Motor neuron (in vitro differentiated cells): ENCODE results near the gene ZNF248. TPM values are rescaled to one million over a fixed set of nuclear protein-coding genes. Genes with fewer than 3 reads are reported as not detected.
A peak's percentile ranks its signal among the peaks of the same experiment; 100 is the strongest.

ENCODE experiments used
- ATAC-seq, 8 experiments: fragments of 200-7000 bp; cut with Tn5 transposase; replicated peaks in 6 of 8; 2 replicates each; pipeline ENCODE4 v1.8.0; 2021; ENCODE audit warnings: mild to moderate bottlenecking in 8 of 8, moderate library complexity in 8 of 8
- H3K27ac ChIP-seq, 2 donors: fragments of 250-450 bp; sonication (Bioruptor Pico); 2 replicates each; pipeline ENCODE4 v1.9.0; 2021; ENCODE audit warnings: antibody characterized with exemption in 2 of 2, mild to moderate bottlenecking in 2 of 2, moderate library complexity in 1 of 2
- H3K4me1 ChIP-seq, 2 donors: fragments of 250-450 bp; sonication (Bioruptor Pico); replicated peaks in 1 of 2; 2 replicates each; pipeline ENCODE4 v1.6.1; 2021; ENCODE audit warnings: antibody characterized with exemption in 2 of 2, mild to moderate bottlenecking in 2 of 2, moderate library complexity in 1 of 2
- H3K4me3 ChIP-seq, 5 donors: fragments of 250-450 bp; sonication (Bioruptor Pico); 2 replicates each; pipeline ENCODE4 v1.9.0; 2021; ENCODE audit warnings: antibody characterized with exemption in 5 of 5, mild to moderate bottlenecking in 5 of 5, moderate library complexity in 4 of 5
- WGBS, 10 experiments: fragments of 450-650 bp; shearing (Covaris generic); methylation state at CpG; one replicate each; pipeline ENCODE4 v1.0.0; 2022; 5-methylcytosine and 5-hydroxymethylcytosine counted together
- in situ Hi-C, 9 experiments: fragments of 400-800 bp; cut with MboI; loops; one replicate each; pipeline ENCODE4 v1.15.0; 2021; ENCODE audit warnings: low sequenced_read_pairs in 9 of 9, low pct_unique_long_range_greater_than_20kb in 2 of 9; ENCODE audit not compliant: unreplicated experiment in 9 of 9
- total RNA-seq, 8 experiments: library from RNA; unstranded; fragments of 300-600 nt; gene quantifications; 2 replicates each; pipeline versions ENCODE4 v1.2.3 to v1.2.4, GENCODE V29; 2022

ZNF248 gene
- 10 to 100 TPM in 7 of 8 experiments, 1 to 10 TPM in 1; 7.4 to 40.1 (median 19.8) TPM for total RNA-seq

DNA sequence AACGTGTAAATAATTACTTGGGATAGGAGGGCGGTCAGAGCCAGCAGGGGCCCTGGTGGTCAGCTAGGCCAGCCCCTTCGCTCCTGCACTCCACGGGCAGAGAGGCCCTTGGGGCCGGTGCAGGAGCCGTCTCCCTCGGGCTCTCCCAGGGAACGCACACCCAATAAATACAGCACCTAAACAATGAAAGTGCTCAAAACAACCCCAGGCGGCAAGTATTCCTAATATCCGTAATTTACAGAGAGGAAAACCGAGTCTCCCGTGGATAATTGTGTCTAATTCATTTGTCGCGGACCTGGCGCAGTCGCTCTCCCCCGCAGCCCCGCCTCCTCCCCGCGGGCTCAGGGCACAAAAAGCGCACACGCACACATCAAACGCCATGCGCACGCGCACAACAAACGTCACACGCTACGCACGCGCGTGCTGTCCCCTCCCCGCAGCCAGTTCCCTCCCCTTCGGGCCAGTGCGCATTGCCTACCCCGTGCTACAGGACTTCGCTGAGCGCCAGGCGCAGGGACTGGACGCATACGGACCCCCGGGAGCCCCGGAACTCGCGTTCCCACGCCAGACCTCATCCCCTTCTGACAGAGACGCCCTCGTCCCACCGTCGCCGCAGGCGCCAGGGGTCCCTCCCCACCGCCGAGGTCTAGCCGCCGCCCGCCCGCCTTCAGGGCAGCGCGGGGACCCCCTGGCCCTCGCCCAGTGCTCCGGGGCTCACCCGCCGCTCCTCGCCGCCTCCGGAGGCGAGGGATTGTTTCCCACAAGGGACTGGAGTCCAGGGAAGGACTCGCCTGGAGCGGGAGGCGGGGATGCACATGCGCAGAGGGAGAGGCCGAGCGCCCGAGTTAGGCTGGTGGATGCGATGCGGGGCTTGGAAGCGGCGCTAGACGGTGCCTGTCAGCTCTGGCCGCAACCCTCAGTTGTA, at the start of gene ZNF248:
Gene ZNF248, minus strand, starts transcription at position 324 of the 925 bp plus-strand sequence. CDS start 1,300 bp downstream, outside the sequence.
- in situ Hi-C loops: loop anchor here in 1 of 9 experiments (25.0 kb wide), 1 partner anchor 105 kb away; no protein-coding TSS in a partner anchor
- ATAC-seq: peak; percentile 91 to 96 (median 95)
- Histone ChIP-seq H3K4me3 (peak within 1 kb of the TSS; percentile 35 to 95 (median 72)), H3K4me1 (peaks cover 0 to 6% of the 10 kb centered on the region in 2 donors), H3K27ac (peak within 1 kb of the TSS; percentile 94 to 97)
- WGBS, 10 experiments: 0 to 58% (median 0%) methylated on average over 1 to 18 of the region's 81 CpGs; no CpG with 5 or more reads in 2 of the 10 experiments

DNA sequence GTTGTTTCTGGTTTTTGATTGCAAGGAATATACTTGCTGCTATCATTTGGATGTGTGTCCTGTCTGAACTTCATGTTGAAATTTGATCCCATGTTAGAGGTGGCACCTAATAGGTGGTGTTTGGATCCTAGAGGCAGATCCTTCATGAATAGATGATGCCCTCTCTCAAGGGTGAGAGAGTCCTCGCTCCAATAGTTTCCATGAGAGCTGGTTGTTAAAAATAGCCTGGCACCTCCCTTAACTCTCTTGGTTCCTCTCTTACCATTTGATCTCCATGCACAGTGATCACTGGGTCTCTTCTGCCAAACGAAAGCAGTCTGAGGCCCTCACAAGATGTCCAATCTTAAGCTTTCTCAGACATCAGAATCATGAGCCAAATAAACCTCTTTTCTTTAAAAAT, 49.0 kb upstream of the ZNF248 start:
- H3K4me3 ChIP-seq: no peak overlapping the region
- no peak for ATAC-seq
- no peaks in the 10 kb centered on the region for H3K4me1 ChIP-seq
- in situ Hi-C loops: no loop called here
- 0 to 67% (median 10%) methylated on average over 1 to 2 of the region's 2 CpGs; no CpG with 5 or more reads in 2 of the 10 experiments for WGBS, 10 experiments
- no peak overlapping the region for H3K27ac ChIP-seq

DNA sequence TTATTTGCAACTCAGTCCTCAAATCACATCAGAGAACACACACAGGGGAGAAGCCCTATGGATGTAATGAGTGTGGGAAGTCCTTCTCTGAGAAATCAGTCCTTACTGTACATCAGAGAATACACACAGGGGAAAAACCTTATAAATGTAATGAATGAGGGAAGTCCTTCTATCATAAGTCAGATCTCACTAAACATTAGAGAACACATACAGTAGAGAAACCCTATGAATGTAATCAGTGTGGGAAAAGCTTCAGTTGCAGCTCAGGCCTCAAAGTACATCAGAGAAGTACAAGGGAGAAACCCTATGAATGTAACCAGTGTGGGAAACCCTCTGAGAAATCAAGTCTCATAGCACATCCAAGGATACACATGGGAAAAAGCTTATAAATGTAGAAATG, 39.0 kb upstream of the ZNF248 start:
- Histone ChIP-seq H3K4me1 (no peaks in the 10 kb centered on the region), H3K4me3 (no peak overlapping the region), H3K27ac (no peak overlapping the region)
- in situ Hi-C loops: no loop called here
- ATAC-seq: no peak

DNA sequence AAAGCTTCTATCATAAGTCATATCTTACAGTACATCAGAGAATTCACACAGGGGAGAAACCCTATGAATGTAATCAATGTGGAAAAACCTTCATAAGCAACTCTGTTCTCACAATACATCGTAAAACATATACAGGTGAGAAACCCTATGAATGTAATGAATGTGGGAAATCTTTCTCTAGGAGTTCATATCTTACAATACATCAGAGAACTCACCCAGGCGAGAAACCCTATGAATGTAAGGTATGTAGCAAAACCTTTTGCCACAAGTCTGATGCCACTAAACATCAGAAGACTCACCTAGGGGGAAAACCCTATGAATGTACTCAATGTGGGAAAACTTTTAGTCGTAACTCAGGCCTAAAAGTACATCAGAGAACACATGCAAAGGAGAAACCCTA, 38.3 kb upstream of the ZNF248 start:
- 0 to 75% (median 15%) methylated on average over 1 to 3 of the region's 3 CpGs; no CpG with 5 or more reads in 2 of the 10 experiments for WGBS, 10 experiments
- Histone ChIP-seq H3K27ac (no peak overlapping the region), H3K4me1 (no peaks in the 10 kb centered on the region), H3K4me3 (no peak overlapping the region)
- in situ Hi-C loops: no loop called here
- no peak for ATAC-seq

DNA sequence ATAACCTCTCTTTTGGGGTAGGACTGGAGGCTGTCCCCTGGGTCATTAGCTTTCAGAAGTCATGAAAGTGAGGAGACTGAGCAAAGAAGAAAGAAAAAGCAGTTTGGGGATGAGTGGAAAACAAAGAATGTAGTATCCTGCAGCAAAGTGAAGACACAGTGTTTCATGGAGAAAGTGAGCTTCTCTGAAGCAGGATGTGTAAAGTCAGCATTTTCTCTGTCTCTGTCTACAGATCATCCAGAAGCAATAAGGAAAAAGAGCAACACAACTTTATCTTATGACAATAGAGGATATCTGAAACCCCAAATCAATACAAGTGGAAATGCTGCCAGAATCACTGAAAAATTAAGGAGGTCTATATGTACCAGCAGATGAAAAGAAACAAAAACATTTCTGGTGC, 28.4 kb upstream of the ZNF248 start:
- in situ Hi-C loops: no loop called here
- ATAC-seq: no peak
- Histone ChIP-seq H3K27ac (no peak overlapping the region), H3K4me1 (no peaks in the 10 kb centered on the region), H3K4me3 (no peak overlapping the region)

DNA sequence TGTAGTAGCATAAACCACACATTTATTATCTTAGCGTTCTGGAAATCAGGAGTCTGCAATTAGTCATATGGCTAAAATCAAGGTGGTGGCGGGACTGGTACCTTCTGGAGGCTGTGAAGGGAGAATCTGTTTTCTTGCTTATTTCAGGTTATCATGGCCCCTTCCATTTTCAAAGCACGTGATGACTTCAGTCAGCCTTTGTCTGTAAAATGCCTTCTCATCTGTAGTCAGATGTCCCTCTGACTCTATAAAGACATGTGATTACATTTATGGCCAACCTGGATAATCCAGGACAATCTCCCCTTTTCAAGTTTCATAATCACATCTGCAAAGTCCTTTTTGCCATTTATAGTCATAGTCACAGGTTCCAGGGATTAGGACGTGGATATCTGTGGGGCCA, 15.5 kb upstream of the ZNF248 start:
- H3K4me3 ChIP-seq: no peak overlapping the region
- H3K4me1 ChIP-seq: no peaks in the 10 kb centered on the region
- 24 to 100% (median 56%) methylated on average over 1 to 3 of the region's 4 CpGs; no CpG with 5 or more reads in 1 of the 10 experiments for WGBS, 10 experiments
- H3K27ac ChIP-seq: no peak overlapping the region
- in situ Hi-C loops: loop anchor here in 1 of 9 experiments (25.0 kb wide), 1 partner anchor 89 kb away; no protein-coding TSS in a partner anchor
- ATAC-seq: no peak

DNA sequence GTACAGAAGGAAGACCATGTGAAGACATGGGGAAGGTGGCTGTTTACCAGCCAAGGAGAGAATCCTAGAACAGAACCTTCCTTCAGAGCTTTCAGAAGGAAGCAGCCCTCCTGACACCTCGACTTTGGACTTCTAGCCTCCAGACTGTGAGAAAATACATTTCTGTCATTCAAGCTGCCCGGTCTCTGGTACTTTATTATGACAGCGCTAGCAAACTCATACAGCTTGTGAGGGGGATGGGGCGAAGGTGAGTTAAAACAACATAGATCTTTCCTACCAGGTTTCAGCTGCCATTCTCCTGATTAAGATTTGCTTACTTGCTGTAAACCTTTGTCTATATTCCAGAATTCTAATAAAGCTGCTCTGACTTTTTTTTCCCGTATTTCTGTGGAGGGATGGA, 14.9 kb upstream of the ZNF248 start:
- ATAC-seq: no peak
- WGBS, 10 experiments: 0 to 83% (median 29%) methylated on average over 1 to 5 of the region's 5 CpGs; no CpG with 5 or more reads in 4 of the 10 experiments
- in situ Hi-C loops: loop anchor here in 1 of 9 experiments (25.0 kb wide), 1 partner anchor 90 kb away; no protein-coding TSS in a partner anchor

DNA sequence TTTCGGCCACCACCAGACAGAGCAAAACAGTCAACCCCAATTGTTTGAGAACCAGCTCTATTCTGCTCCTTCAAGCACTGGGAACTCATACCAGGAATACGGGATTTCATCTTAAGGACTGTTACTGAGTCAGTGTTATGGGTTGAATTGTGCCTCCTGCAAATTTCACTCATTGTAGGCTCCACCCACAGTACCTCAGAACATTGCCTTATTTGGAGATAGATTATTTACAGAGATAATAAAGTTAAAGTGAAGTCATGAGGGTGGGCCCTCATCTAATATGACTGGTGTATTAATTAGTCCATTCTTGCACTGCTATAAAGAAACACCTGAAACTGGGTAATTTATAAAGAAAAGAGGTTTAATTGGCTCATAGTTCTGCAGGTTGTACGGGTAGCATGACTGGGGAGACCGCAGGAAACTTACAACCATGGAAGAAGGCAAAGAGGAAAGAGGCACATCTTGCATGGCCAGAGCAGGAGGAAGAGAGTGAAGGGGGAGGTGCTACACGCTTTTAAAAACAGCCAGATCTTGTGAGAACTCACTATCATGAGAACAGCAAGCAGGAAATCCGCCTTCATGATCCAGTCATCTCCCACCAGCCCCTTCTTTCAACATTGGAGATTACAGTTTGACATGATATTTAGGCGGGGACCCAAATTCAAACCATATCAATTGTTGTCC, 14.3 kb upstream of the ZNF248 start:
- ATAC-seq: peak in 2 of 8 experiments; percentile 33 to 43
- Histone ChIP-seq H3K4me1 (no peaks in the 10 kb centered on the region), H3K4me3 (no peak overlapping the region), H3K27ac (no peak overlapping the region)
- WGBS, 10 experiments: 19 to 82% (median 40%) methylated on average over 2 to 7 of the region's 7 CpGs; no CpG with 5 or more reads in 1 of the 10 experiments
- in situ Hi-C loops: loop anchor here in 1 of 9 experiments (25.0 kb wide), 1 partner anchor 91 kb away; no protein-coding TSS in a partner anchor

More for the DNA sequence above, 14.9 kb upstream of the ZNF248 start:
- H3K4me1 ChIP-seq: no peaks in the 10 kb centered on the region
- no peak overlapping the region for H3K4me3 ChIP-seq
- H3K27ac ChIP-seq: no peak overlapping the region

DNA sequence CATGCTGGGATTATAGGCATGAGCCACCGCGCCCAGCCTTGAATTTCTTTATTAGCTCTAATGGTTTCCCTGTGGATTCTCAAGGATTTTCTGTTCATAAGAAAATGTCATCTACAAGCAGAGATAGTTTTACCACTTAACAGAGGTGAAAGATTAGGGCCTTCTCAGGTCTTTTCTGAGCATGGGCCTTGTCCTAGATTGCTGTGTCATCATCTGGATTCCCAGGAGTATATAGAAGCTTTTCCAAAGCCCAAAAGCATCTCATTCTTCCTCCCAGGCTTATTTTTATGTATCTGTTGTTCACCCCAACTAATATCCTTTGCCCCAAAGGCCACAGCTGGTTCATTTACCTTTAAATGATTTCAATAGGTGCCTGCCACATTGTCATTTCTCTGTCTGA, 13.7 kb upstream of the ZNF248 start:
- 55 to 100% (median 80%) methylated on average over 1 to 2 of the region's 2 CpGs; no CpG with 5 or more reads in 7 of the 10 experiments for WGBS, 10 experiments
- no peak overlapping the region for H3K27ac ChIP-seq
- in situ Hi-C loops: loop anchor here in 1 of 9 experiments (25.0 kb wide), 1 partner anchor 91 kb away; no protein-coding TSS in a partner anchor
- H3K4me1 ChIP-seq: no peaks in the 10 kb centered on the region
- H3K4me3 ChIP-seq: no peak overlapping the region
- ATAC-seq: no peak

DNA sequence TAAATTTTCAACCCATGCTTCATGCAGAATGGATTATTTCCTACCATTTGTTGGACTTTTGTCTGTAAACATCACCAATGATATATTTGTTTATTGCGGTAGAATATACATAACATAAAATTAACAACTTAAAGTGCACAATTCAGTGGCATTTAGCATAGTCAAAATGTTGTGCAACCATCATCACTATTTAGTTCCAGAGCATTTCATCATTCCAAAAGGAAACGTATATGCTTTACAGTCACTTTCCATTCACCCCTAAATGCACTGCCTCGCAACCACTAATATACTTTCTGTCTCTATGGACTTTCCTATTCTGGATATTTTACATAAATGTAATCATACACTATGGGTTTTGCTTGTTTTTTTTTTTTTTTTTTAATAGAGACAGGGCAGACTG, 11.4 kb upstream of the ZNF248 start:
- Histone ChIP-seq H3K27ac (no peak overlapping the region), H3K4me1 (no peaks in the 10 kb centered on the region), H3K4me3 (no peak overlapping the region)
- ATAC-seq: peak in 1 of 8 experiments; percentile 56
- in situ Hi-C loops: loop anchor here in 1 of 9 experiments (25.0 kb wide), 1 partner anchor 94 kb away; no protein-coding TSS in a partner anchor
- 41 to 100% (median 80%) methylated on average over 2 to 3 of the region's 3 CpGs; no CpG with 5 or more reads in 1 of the 10 experiments for WGBS, 10 experiments

DNA sequence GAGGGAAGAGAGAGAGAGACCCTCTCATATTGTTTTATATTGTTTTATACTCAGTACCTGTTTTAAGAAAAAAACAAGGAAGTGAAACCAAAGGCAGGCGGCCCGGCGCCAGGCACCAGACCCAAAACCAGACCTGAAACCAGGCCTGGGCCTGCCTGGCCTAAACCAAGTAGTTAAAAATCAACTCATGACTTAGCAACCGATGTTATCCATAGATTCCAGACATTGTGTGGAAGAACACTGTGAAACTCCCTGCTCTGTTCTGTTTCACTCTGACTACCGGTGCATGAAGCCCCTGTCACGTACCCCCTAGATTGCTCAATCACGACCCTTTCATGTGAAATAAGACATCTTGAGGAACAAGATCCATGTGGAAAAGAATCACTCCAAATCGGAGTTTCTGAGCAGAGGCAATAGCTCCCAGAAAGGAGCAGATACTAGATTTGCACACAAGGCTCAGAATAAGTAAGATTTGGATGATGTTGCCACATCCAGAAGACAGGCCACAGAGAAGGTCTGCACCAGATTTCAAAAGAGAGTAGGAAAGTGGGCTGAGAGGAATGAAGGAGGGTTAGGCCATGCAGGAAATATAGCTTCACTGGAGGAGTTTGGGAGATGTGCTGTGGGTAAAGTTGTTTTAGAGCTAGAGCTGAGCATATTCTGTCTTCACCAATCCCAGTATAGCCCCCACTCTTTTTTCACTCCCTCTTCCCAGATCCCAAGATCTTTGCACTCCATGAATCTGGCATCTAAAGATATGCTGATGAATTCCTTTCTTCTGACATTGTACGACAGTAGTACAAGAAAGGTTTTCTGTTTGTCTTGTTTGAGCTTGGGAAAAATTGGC, 8.8 kb upstream of the ZNF248 start:
- in situ Hi-C loops: loop anchor here in 1 of 9 experiments (25.0 kb wide), 1 partner anchor 96 kb away; no protein-coding TSS in a partner anchor
- Histone ChIP-seq H3K4me3 (no peak overlapping the region), H3K27ac (no peak overlapping the region), H3K4me1 (no peaks in the 10 kb centered on the region)
- WGBS, 10 experiments: 10 to 86% (median 58%) methylated on average over 2 to 8 of the region's 9 CpGs
- no peak for ATAC-seq

DNA sequence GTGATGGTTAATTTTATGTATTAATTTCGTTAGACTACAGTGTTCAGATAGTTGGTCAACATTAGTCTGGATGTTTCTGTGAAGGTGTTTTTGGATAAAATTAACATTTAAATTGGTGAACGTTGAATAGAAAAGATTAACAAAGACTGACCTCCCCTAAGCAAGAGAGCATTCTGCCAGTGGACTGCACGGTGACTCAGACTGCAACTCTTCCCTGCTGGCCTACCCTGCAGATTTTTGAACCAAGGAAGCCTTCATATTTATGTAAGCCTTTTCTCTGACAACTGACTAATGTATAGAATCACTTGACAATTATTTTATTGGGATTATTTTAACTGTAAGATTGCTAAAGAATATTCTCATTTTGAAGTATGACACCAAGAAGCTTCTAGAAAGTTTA, 7.9 kb upstream of the ZNF248 start:
- in situ Hi-C loops: loop anchor here in 1 of 9 experiments (25.0 kb wide), 1 partner anchor 97 kb away; no protein-coding TSS in a partner anchor
- Histone ChIP-seq H3K27ac (no peak overlapping the region), H3K4me1 (no peaks in the 10 kb centered on the region), H3K4me3 (no peak overlapping the region)
- whole genome bisulfite sequencing, 10 experiments: 14 to 90% (median 33%) methylated on average over 2 to 3 of the region's 3 CpGs
- ATAC-seq: no peak
